AG10803 (cell line): Measurements from ENCODE around the gene CRK.

Experiments used
- DNase-seq: peaks from one replicate; pipeline ENCODE4 v3.0.0; 2010; ENCODE audit warnings: low read depth
- H3K4me3 ChIP-seq: 2 replicates; pipeline ENCODE4 v1.5.1; 2011; ENCODE audit warnings: mild to moderate bottlenecking, low read length, control low read depth
- CTCF ChIP-seq: conservative IDR thresholded peaks from 2 replicates; pipeline ENCODE4 v1.5.1; 2011; ENCODE audit warnings: mild to moderate bottlenecking, low read length, control low read depth, inconsistent platforms

CRK gene

GRCh38 chr17:1375615-1376014 is 80.4 kb downstream of the CRK start:
- DNase-seq = no peak
- H3K4me3 ChIP-seq = no peak overlapping the region
- TF ChIP-seq CTCF = no peak

- no peak for DNase-seq
- H3K4me3 ChIP-seq = no peak overlapping the region
- TF ChIP-seq CTCF = no peak
Measured at GRCh38 chr17:1374431-1375177, 81.4 kb downstream of the CRK start.

- DNase-seq = no peak
- TF ChIP-seq CTCF = no peak
- H3K4me3 ChIP-seq = no peak overlapping the region
Measured at GRCh38 chr17:1373707-1374237, 82.3 kb downstream of the CRK start.

- no peak for TF ChIP-seq CTCF
- no peak for DNase-seq
- H3K4me3 ChIP-seq = no peak overlapping the region
Measured at GRCh38 chr17:1372618-1373017, 83.4 kb downstream of the CRK start.

GRCh38 chr17:1371893-1372590 is 84.0 kb downstream of the CRK start:
- DNase-seq = no peak
- TF ChIP-seq CTCF = no peak
- H3K4me3 ChIP-seq = no peak overlapping the region
